ENCODE data around the gene IQCN. TPM values are rescaled to one million over a fixed set of nuclear protein-coding genes. Genes with fewer than 3 reads are reported as not detected.

IQCN gene
- total and polyA plus RNA-seq, 7 donors, result 1.2 to 5.8 (median 3.4) TPM

- peaks cover 14 to 52% (median 20%) of the 10 kb centered on the region in 4 donors for H3K36me3 ChIP-seq
- DNase-seq, result no peak
Observed at GRCh38 chr19:18263324-18264136, 10.7 kb downstream of the IQCN start.

DNA sequence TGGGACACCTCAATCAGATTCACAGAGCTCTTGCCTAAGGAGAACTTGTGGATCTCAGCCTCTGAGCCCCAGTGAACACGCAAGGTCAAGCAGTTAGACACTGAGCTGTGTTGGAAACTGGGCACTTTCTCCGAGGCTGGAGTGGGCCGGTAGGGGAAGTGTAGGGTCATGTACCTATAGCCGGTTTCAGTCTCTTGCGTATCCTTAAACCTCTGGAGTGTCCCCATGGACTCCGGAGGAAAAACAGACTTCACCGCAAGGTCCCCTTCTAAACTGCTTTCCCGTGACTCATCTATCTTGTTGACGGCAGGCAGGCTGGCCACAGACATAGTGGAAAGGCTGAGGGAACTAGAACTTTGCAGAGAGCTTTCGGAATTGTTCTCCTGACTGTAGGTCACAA is 11.3 kb downstream of the IQCN start:
- H3K27me3 ChIP-seq, result no peaks in the 10 kb centered on the region
- no peak overlapping the region for H3K27ac ChIP-seq
- H3K4me3 ChIP-seq, result no peak overlapping the region
- no peak for DNase-seq
- intact Hi-C loops (cut with DNase I), result no loop called here
- TF ChIP-seq POLR2A (IDR thresholded peaks at IDR 0.05) (no peak), CTCF (IDR thresholded peaks at IDR 0.05) (no peak)
- no peaks in the 10 kb centered on the region for H3K4me1 ChIP-seq
- no peaks in the 10 kb centered on the region for H3K9me3 ChIP-seq
- peaks cover 14 to 46% (median 19%) of the 10 kb centered on the region in 4 donors for H3K36me3 ChIP-seq
- WGBS, 2 donors, result 94 to 97% methylated on average over 10 of the region's 10 CpGs

More at GRCh38 chr19:18263324-18264136, 10.7 kb downstream of the IQCN start:
- Histone ChIP-seq H3K27ac (no peak overlapping the region), H3K27me3 (no peaks in the 10 kb centered on the region), H3K4me1 (no peaks in the 10 kb centered on the region), H3K9me3 (no peaks in the 10 kb centered on the region), H3K4me3 (no peak overlapping the region)
- intact Hi-C loops (cut with DNase I), result no loop called here
- TF ChIP-seq CTCF (IDR thresholded peaks at IDR 0.05) (no peak), EP300 (IDR thresholded peaks at IDR 0.05) (no peak), POLR2A (IDR thresholded peaks at IDR 0.05) (no peak), POLR2AphosphoS5 (IDR thresholded peaks at IDR 0.05) (no peak)
- 87 to 89% methylated on average over 16 of the region's 16 CpGs for WGBS, 2 donors

DNA sequence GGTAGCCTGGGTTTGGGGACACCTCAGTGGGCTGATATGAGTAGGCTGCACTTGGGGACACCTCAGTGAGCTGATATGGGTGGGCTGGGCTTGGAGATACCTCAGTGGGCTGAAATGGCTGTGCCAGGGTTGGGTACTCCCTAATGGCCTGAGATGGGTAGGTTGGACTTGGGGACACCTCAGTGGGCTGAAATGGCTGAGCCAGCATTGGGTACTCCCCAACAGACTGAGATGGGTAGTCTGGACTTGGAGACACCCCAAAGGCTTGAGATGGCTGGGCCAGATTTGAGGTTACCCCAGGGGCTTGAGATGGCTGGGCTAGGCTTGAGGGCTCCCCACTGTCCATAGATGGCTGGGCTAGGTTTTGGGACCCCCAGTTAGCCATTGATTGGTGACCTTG is 12.1 kb downstream of the IQCN start:
- H3K36me3 ChIP-seq, result peaks cover 12 to 42% (median 15%) of the 10 kb centered on the region in 4 donors
- no peaks in the 10 kb centered on the region for H3K9me3 ChIP-seq
- no peaks in the 10 kb centered on the region for H3K4me1 ChIP-seq
- no peak for DNase-seq
- H3K27ac ChIP-seq, result no peak overlapping the region
- no peaks in the 10 kb centered on the region for H3K27me3 ChIP-seq
- intact Hi-C loops (cut with DNase I), result no loop called here
- TF ChIP-seq POLR2AphosphoS5 (IDR thresholded peaks at IDR 0.05) (no peak), EP300 (IDR thresholded peaks at IDR 0.05) (no peak), POLR2A (IDR thresholded peaks at IDR 0.05) (no peak), CTCF (IDR thresholded peaks at IDR 0.05) (no peak)
- no peak overlapping the region for H3K4me3 ChIP-seq

- H3K36me3 ChIP-seq, result peaks cover 6 to 35% (median 8%) of the 10 kb centered on the region in 4 donors
- no peaks in the 10 kb centered on the region for H3K27me3 ChIP-seq
- no peaks in the 10 kb centered on the region for H3K4me1 ChIP-seq
- no peaks in the 10 kb centered on the region for H3K9me3 ChIP-seq
- 91 to 94% methylated on average over 2 of the region's 2 CpGs for WGBS, 2 donors
- no peak for DNase-seq
- no peak overlapping the region for H3K27ac ChIP-seq
- intact Hi-C loops (cut with DNase I), result no loop called here
- no peak overlapping the region for H3K4me3 ChIP-seq
- TF ChIP-seq CTCF (IDR thresholded peaks at IDR 0.05) (no peak), POLR2AphosphoS5 (IDR thresholded peaks at IDR 0.05) (no peak), EP300 (IDR thresholded peaks at IDR 0.05) (no peak)
Observed at GRCh38 chr19:18261474-18261873, 12.8 kb downstream of the IQCN start.

GRCh38 chr19:18259893-18260292 is 14.4 kb downstream of the IQCN start:
- Histone ChIP-seq H3K4me1 (no peaks in the 10 kb centered on the region), H3K36me3 (peaks cover 0 to 20% (median 0%) of the 10 kb centered on the region in 4 donors), H3K27me3 (peaks cover 0 to 9% (median 5%) of the 10 kb centered on the region in 3 donors), H3K9me3 (no peaks in the 10 kb centered on the region), H3K27ac (no peak overlapping the region), H3K4me3 (no peak overlapping the region)
- WGBS, 2 donors, result 92% methylated on average over 4 of the region's 4 CpGs
- intact Hi-C loops (cut with DNase I), result no loop called here
- TF ChIP-seq POLR2A (IDR thresholded peaks at IDR 0.05) (no peak), CTCF (IDR thresholded peaks at IDR 0.05) (no peak), POLR2AphosphoS5 (IDR thresholded peaks at IDR 0.05) (no peak), EP300 (IDR thresholded peaks at IDR 0.05) (no peak)
- no peak for DNase-seq

All from sigmoid colon (tissue), 7 donors.